ENCODE measurements around the gene PPP2R2B. TPM values are rescaled to one million over a fixed set of nuclear protein-coding genes. Genes with fewer than 3 reads are reported as not detected.

Gene PPP2R2B
- total RNA-seq, 1 experiment from 2014 or later: not detected

DNA sequence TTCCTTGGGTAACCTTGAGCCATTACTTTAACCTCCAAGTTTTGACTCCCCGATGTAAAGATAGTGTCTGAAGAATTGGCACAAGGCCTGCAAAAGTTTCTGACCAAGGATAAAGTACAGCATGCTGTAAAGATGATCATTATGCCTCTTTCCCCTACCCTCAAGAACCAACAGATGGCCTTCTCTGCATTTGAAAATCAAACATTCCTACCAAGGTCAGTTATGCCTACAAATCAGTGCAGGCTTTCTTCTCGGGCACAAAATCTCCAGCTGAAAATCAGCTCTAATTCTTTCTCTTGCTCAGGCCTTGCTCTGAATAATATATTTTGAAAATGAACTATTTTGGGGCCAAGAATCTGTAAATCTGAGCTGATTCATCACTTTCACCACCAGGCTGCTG is 59.7 kb downstream of the PPP2R2B start:
- Histone ChIP-seq H3K27ac (ENCODE audit: low read depth, low read length) (no peak overlapping the region), H3K79me2 (ENCODE audit: insufficient read depth, low read length) (no peaks in the 10 kb centered on the region), H2AFZ (ENCODE audit: low read depth, low read length, poor library complexity, severe bottlenecking) (no peak overlapping the region), H3K4me3 (replicated peaks in 1 of 2; ENCODE audit: low read depth in 1 of 2, low read length in 2 of 2) (no peak overlapping the region), H3K36me3 (ENCODE audit: control insufficient read depth in 1 of 2, insufficient read depth in 2 of 2, low read length in 2 of 2) (no peaks in the 10 kb centered on the region), H3K9me3 (ENCODE audit: control insufficient read depth in 1 of 2, insufficient read depth in 1 of 2, low read depth in 1 of 2, low read length in 2 of 2) (no peaks in the 10 kb centered on the region), H3K4me1 (ENCODE audit: control insufficient read depth in 1 of 2, insufficient read depth in 2 of 2, low read length in 2 of 2) (no peaks in the 10 kb centered on the region), H4K20me1 (ENCODE audit: insufficient read depth) (no peaks in the 10 kb centered on the region), H3K4me2 (ENCODE audit: low read length) (no peak overlapping the region), H3K9me2 (ENCODE audit: insufficient read depth) (no peaks in the 10 kb centered on the region), H3K9ac (ENCODE audit: low read length) (no peak overlapping the region), H3K27me3 (ENCODE audit: insufficient read depth, low read length) (peaks cover 3% of the 10 kb centered on the region; the same call in 1 of the 2 replicates)
- no peak for ATAC-seq
- ChIA-PET RAD21 (ENCODE audit: low non-redundant PET in 1 of 2, low total read pairs in 2 of 2, uncharacterized antibody in 2 of 2, unreplicated experiment in 2 of 2) (no interaction called here), POLR2A (no interaction called here), CTCF (no interaction called here)
- intact Hi-C loops (cut with micrococcal nuclease): no loop called here
- no peak for DNase-seq (ENCODE audit: low read depth, low spot score)
- no peak for TF ChIP-seq JUND (IDR thresholded peaks at IDR 0.05)
- TF ChIP-seq SIN3A (IDR thresholded peaks at IDR 0.05; ENCODE audit: low read depth): no peak
- TF ChIP-seq, protein P1, sequence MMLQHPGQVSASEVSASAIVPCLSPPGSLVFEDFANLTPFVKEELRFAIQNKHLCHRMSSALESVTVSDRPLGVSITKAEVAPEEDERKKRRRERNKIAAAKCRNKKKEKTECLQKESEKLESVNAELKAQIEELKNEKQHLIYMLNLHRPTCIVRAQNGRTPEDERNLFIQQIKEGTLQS (IDR thresholded peaks at IDR 0.05): no peak
- TF ChIP-seq ZNF274 (IDR thresholded peaks at IDR 0.05; ENCODE audit: low read depth, low read length): no peak
- TF ChIP-seq FOSL1 (IDR thresholded peaks at IDR 0.05; ENCODE audit: low read depth): no peak
- no peak for TF ChIP-seq MAX (IDR thresholded peaks at IDR 0.05)
- TF ChIP-seq POLR2AphosphoS5 (IDR thresholded peaks at IDR 0.05; ENCODE audit: low read depth, low read length): no peak
- no peak for TF ChIP-seq CTCF (IDR thresholded peaks at IDR 0.05 in 2 of 3, conservative IDR thresholded peaks at IDR 0.05 in 1 of 3; ENCODE audit: borderline replicate concordance in 1 of 3, insufficient read depth in 1 of 3, low read depth in 2 of 3, low read length in 2 of 3)
- TF ChIP-seq POLR2A (IDR thresholded peaks at IDR 0.05; ENCODE audit: borderline replicate concordance, extremely low read depth, insufficient read depth, insufficient read length): no peak
- TF ChIP-seq EGR1 (IDR thresholded peaks at IDR 0.05; ENCODE audit: low read depth): no peak
- no peak for TF ChIP-seq ZBTB33 (IDR thresholded peaks at IDR 0.05; ENCODE audit: extremely low read depth, insufficient replicate concordance, low read length)
- TF ChIP-seq YY1 (IDR thresholded peaks at IDR 0.05; ENCODE audit: extremely low read depth, insufficient replicate concordance, low read depth, low read length): no peak
- no peak for TF ChIP-seq RAD21 (IDR thresholded peaks at IDR 0.05; ENCODE audit: low read depth)
- BruUV-seq (replicated peaks): no TSS peak
